Right hindlimb (tissue), 1 donor: ENCODE results near the gene GPLD1.

Experiments used
- DNase-seq: peaks from one replicate; pipeline ENCODE4 v3.0.0-alpha.2; 2018

GPLD1 gene

GRCh38 chr6:24378473-24379097, 110.8 kb downstream of the GPLD1 start:
- no peak for DNase-seq
